ENCODE data around the gene POLDIP3.

The POLDIP3 gene

GRCh38 chr22:42641801-42642413, 27.2 kb upstream of the POLDIP3 start:
- DNase-seq = no peak

- DNase-seq = no peak
These were observed 25.0 kb upstream of the POLDIP3 start for GRCh38 chr22:42639541-42640241.

GRCh38 chr22:42637555-42637954, 22.9 kb upstream of the POLDIP3 start:
- no peak for DNase-seq

- DNase-seq = no peak
These were observed 21.8 kb upstream of the POLDIP3 start for GRCh38 chr22:42636506-42636905.

- DNase-seq = peak; percentile 97
These were observed 20.8 kb upstream of the POLDIP3 start for GRCh38 chr22:42635531-42635930.

GRCh38 chr22:42633013-42633412, 18.3 kb upstream of the POLDIP3 start:
- DNase-seq = no peak

- peak; percentile 18 for DNase-seq
These were observed 17.4 kb upstream of the POLDIP3 start for GRCh38 chr22:42632096-42632495.

- DNase-seq = no peak
These were observed 16.4 kb upstream of the POLDIP3 start for GRCh38 chr22:42630901-42631602.

GRCh38 chr22:42630211-42630610, 15.5 kb upstream of the POLDIP3 start:
- no peak for DNase-seq

- DNase-seq = no peak
These were observed 13.3 kb upstream of the POLDIP3 start for GRCh38 chr22:42627981-42628380.

GRCh38 chr22:42626951-42627625, 12.4 kb upstream of the POLDIP3 start:
- DNase-seq = no peak

GRCh38 chr22:42626431-42626830, 11.7 kb upstream of the POLDIP3 start:
- DNase-seq = no peak

GRCh38 chr22:42625416-42625815, 10.7 kb upstream of the POLDIP3 start:
- no peak for DNase-seq

GRCh38 chr22:42624551-42625106, 9.9 kb upstream of the POLDIP3 start:
- no peak for DNase-seq

- DNase-seq = no peak
These were observed 9.2 kb upstream of the POLDIP3 start for GRCh38 chr22:42623756-42624441.

GRCh38 chr22:42623301-42623751, 8.6 kb upstream of the POLDIP3 start:
- DNase-seq = no peak

- no peak for DNase-seq
These were observed 7.5 kb upstream of the POLDIP3 start for GRCh38 chr22:42622061-42622710.

GRCh38 chr22:42621505-42622002, 6.9 kb upstream of the POLDIP3 start:
- DNase-seq = peak; percentile 86

GRCh38 chr22:42620084-42620483, 5.4 kb upstream of the POLDIP3 start:
- no peak for DNase-seq

GRCh38 chr22:42619261-42620063, 4.8 kb upstream of the POLDIP3 start:
- DNase-seq = no peak
